Hippocampal formation (tissue), 2 donors: ENCODE data around the gene PRRC2B.

ENCODE experiments used
- DNase-seq, 2 donors: peaks; one replicate each; lab custom pipeline; 2025; lab: John Stamatoyannopoulos, UW

The PRRC2B gene

GRCh38 chr9:131516930-131517329 is 123.0 kb downstream of the PRRC2B start:
- DNase-seq = no peak

DNA sequence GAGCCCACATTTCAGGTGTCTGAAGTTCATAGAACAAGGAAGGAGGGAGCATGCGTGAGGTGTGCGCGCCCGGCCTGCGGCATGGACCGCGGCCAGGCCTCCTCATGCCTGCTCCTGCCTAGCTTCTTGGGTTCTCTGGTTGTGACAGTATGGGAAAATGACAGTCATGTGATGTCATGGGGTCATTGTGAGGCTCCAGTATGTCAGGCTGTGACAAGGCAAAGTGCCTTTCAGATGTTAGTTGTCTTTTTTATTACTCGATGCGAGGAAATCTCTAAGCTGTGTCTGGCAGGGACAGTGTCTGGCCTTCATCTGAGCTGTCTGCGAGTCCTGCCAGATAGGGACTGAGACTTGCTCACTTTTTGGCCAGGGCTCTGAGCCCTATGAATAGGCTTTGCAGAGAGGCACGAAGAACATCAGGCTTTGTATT is 123.9 kb downstream of the PRRC2B start:
- DNase-seq = peak; percentile 28 to 48

- no peak for DNase-seq
These were observed 124.7 kb downstream of the PRRC2B start for GRCh38 chr9:131518553-131518952.

GRCh38 chr9:131520503-131520902 is 126.6 kb downstream of the PRRC2B start:
- no peak for DNase-seq

DNA sequence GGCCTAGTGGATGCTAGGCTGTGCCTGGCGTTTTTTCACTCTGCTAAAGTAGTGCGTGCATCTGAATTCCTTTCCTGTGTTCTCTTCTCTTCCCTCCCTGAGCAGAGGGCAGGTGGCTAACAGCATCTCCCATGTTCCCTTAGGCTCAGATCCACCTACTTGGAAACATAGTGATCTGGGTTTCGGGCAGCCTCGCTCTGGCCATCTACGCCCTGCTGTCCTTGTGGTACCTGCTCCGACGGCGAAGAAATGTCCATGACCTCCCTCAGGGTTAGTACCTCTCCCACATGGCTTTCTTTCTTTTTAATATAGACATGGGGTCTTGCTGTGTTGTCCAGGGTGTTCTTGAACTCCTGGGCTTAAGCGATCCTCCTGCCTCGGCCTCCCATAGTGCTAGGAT is 127.3 kb downstream of the PRRC2B start:
- DNase-seq = no peak

DNA sequence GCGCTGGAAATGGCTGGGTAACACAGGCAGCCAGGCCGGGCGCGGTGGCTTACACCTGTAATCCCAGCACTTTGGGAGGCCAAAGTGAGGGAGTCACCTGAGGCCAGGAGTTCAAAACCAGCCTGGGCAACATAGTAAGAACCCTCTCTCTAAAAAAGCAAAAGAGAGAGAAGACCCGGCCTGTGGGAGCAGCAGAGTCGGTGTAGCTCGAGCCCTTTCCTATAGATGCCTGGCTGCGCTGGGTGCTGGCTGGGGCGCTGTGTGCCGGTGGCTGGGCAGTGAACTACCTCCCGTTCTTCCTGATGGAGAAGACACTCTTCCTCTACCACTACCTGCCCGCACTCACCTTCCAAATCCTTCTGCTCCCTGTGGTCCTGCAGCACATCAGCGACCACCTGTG is 127.9 kb downstream of the PRRC2B start:
- no peak for DNase-seq

DNA sequence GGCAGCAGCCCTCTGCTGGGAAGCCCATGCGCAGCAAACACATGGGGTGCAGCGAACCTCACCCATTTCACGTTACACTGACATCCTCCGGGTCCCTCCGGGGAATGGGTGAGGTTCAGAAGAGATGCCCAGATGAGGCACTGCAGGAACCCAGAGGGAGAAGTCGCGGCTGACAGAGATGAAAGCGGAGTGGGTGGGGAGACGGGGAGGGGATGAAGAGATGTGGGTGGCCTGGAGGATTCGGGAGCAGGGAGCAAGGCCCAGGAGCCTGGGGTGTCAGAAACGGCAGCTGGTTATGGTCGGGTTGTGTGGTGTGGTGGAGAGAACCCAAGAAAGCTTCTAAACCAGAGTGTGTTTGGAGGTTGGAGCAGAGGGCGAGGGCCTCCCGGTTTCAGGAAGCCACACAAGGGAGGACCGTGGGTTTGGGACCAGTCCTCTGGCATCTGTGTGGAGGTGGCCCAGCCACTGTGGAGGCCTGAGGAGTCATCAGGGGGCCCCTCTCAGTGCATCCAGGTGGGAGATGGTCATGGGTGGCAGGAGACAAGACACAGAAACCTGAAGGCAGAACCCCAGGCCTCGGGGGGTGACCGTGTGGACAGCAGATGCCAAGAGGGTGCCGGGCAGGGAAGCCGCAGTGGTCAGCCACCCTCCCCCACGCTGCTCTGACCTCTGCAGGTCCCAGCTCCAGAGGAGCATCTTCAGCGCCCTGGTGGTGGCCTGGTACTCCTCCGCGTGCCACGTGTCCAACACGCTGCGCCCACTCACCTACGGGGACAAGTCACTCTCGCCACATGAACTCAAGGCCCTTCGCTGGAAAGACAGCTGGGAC is 128.6 kb downstream of the PRRC2B start:
- no peak for DNase-seq

DNA sequence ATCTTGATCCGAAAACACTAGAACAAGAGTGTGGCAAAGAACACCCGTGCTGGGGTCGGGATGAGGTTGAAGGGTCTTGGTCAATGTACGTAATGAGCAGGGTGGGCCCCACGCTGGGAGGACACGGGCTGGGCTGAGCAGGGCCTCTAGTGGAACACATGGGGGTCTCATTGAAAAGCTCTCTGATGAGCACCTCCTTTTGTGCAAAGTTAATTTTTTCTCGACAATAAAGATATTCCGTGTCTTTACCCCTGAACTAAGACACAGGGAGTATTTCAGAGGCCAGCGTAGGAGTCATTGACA is 129.2 kb downstream of the PRRC2B start:
- DNase-seq = no peak

GRCh38 chr9:131523451-131524435 is 129.9 kb downstream of the PRRC2B start:
- DNase-seq = no peak

DNA sequence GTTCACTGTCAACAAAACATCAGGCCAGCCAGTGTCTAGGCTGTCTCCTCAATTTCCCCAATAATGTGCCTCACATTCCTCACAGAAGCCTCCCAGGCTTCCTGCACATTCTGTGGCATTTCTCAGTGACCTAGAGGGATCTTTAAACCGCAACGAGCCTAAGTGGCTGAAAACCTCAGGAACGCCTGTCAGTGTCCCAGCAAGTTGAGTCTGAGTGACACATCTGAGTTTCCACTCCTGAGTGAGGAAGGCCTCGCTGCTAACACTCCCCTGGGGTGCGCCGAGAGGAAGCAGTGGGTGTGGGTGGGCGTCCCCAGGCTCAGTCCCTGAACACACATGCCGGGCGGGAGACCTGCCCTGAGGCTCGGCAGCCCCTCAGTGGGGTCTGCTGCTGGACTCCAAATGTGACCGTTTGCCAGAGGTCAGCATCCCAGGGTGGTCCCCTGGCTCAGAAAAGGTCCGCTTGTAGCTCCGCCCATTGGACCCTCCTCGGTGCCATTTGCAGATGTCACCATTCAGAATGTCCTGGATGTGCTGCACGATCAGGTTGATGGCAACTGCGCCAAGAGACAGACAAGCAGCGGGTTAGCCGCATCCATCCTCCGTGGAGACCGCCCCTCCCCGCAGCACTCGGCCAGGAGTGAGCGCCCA is 130.9 kb downstream of the PRRC2B start:
- no peak for DNase-seq

GRCh38 chr9:131525643-131526565 is 132.0 kb downstream of the PRRC2B start:
- peak; percentile 50 to 84 for DNase-seq

DNA sequence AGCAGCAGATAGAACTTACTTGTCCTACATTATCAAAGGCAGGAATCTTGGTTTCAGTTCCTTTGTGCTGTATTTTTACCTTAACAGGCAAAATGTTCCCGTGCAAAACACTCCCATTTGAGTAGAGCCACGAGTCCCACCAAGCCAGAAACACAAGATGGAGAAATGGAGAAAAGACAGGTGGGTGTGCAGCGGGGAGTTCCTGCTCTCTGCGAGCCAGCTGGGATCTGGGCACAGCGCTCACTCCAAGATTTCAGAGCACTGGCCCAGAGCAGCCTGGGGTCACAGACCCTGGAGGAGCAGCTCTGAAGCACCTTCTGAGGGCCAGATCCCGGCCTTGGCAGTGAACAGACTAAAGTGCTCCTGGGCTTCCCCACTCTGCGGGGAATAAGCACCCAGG is 134.3 kb downstream of the PRRC2B start:
- no peak for DNase-seq

GRCh38 chr9:131528886-131529505 is 135.1 kb downstream of the PRRC2B start:
- DNase-seq = no peak

DNA sequence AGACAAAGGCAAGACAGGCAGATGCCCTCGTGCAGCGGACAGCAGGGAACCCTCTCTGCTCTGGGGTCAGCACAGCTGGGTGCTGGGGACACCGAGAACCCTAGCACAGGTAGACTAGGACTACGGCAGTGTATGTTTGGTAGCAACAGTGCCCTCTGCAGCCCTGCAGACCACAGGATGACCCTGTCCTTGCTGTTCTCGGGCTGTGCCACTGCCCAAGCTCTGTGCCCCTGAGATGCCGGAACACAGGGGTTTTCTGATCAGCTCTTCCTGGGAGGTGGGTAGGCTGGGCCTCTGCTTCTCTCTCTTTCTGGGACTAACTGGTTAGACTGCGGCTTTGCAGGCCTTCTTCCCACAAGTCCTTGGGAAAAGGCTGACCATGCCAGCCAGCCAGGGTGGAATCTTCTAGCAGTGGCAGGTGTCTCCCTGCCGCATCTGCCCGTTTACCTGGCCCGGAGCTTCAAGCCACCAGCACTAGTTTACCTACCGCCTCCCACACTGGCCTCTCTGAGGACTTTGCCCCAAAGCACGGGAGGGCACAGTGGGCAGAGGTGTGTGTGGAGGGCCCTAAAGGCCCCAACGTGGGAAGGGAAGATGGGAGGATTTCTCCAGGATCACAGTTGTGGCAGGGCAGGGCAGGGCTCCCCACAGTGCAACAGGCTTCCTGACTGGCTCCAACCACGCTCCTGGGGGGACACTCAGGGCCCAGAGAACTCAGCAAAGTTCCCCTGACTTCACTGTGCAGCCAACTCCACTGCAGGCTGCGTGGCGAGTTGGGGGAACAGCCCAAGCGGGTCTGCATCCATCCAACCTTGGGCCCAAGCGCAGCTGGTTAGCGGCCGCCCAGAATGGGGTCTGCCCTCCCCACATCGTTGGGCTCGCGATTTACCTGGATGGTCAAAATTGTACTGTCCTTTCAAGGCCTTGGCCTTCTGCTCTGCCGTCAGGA is 136.0 kb downstream of the PRRC2B start:
- DNase-seq = no peak

DNA sequence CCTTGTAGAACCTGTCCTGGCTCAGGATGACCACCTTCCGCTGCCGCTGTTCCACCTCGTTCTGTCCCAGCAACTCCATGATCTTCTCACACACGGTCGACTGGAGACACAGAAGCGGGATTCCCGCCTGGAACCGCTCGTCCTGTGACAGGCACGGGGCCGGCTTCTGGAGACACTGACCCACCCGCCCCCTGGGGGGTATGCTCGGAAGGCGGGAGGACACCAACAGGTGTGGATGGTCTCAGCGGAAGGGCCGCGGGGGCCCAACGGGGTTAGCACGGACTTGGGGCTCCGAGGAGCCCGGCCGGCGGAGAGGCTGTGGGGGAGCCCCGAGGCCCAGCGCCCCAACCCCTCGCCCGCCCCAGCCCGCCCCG is 136.6 kb downstream of the PRRC2B start:
- no peak for DNase-seq

DNA sequence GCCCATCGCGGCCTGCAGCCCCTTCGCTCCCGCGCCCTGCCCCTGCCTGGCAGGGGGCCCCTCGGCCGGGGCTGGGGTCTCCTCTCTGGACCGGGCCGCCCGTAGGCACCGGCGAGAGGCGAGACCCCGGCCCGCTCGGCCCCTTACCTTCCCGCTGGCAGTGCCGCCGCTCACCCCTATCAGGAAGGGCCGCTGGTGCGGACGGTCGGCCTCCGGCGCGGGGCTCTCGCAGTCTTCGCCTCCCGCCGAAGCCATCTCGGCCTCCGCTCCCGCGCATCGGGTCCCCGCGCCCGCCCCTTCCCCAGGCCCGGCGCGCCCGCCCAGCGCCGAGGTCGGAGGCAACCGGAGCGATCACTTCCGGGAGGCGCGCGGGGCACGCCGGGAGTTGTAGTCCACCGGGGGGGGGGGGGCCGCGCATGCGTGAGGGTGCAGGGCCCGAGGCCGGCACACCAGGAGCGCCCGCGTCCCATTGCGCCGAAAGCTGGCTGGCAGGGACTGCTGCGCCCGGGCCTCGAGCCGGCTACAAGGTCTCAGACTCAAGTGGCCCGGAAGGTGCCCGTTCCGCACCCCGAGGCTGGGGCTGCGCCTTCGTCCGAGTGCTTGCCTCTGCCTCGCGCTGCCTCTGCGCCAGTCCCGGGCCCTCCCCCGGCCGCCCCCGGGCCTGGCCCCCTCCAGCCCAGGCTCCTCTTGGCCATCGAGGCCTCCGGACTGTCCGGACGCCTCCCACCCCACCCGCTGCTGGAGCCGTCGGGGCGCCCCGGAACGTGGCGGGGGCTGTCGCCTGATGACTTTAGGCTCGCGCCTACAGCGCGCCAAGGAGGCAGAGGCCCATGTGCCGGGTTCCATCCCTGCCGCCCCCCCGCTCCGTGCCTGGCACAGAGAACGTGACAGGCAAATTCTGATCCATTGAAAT is 137.3 kb downstream of the PRRC2B start, which contains the start of gene UCK1:
UCK1 (minus strand) TSS at position 344 of the 913 bp plus-strand sequence; CDS start at position 255, 89 bp downstream.
- DNase-seq = peak; percentile 66 to 81

- no peak for DNase-seq
These were observed 140.9 kb downstream of the PRRC2B start for GRCh38 chr9:131534721-131535237.

GRCh38 chr9:131537946-131538345 is 144.1 kb downstream of the PRRC2B start:
- DNase-seq = no peak
